T-helper 9 cell (primary cell): ENCODE measurements around the gene RALY.

Experiments used
- DNase-seq: peaks from one replicate; pipeline ENCODE4 v3.0.0-alpha.2; 2020

Gene RALY

GRCh38 chr20:34083137-34083536 lies 89.4 kb downstream of the RALY start:
- no peak for DNase-seq

- DNase-seq: no peak
These were observed 90.1 kb downstream of the RALY start for GRCh38 chr20:34083781-34084180.

GRCh38 chr20:34084227-34084923 lies 90.7 kb downstream of the RALY start:
- no peak for DNase-seq

- no peak for DNase-seq
These were observed 91.9 kb downstream of the RALY start for GRCh38 chr20:34085544-34086040.

- DNase-seq: no peak
These were observed 94.8 kb downstream of the RALY start for GRCh38 chr20:34088305-34089174.

GRCh38 chr20:34089175-34089479 lies 95.4 kb downstream of the RALY start:
- DNase-seq: no peak

- DNase-seq: no peak
These were observed 96.1 kb downstream of the RALY start for GRCh38 chr20:34089655-34090345.

- no peak for DNase-seq
These were observed 96.9 kb downstream of the RALY start for GRCh38 chr20:34090645-34091044.

- no peak for DNase-seq
These were observed 98.0 kb downstream of the RALY start for GRCh38 chr20:34091637-34092200.

GRCh38 chr20:34093895-34094294 lies 100.2 kb downstream of the RALY start:
- no peak for DNase-seq

GRCh38 chr20:34095825-34096224 lies 102.1 kb downstream of the RALY start:
- DNase-seq: no peak

GRCh38 chr20:34096699-34097444 lies 103.2 kb downstream of the RALY start:
- no peak for DNase-seq

- DNase-seq: no peak
These were observed 104.9 kb downstream of the RALY start for GRCh38 chr20:34098570-34098969.

GRCh38 chr20:34099675-34100074 lies 106.0 kb downstream of the RALY start:
- DNase-seq: no peak

GRCh38 chr20:34100576-34100975 lies 106.9 kb downstream of the RALY start:
- no peak for DNase-seq

GRCh38 chr20:34102342-34102741 lies 108.6 kb downstream of the RALY start:
- DNase-seq: no peak

GRCh38 chr20:34104059-34104458 lies 110.3 kb downstream of the RALY start:
- DNase-seq: no peak

- no peak for DNase-seq
These were observed 112.4 kb downstream of the RALY start for GRCh38 chr20:34105978-34106675.

- no peak for DNase-seq
These were observed 115.0 kb downstream of the RALY start for GRCh38 chr20:34108616-34109174.

- no peak for DNase-seq
These were observed 115.7 kb downstream of the RALY start for GRCh38 chr20:34109442-34109841.

GRCh38 chr20:34110025-34110744 lies 116.5 kb downstream of the RALY start:
- DNase-seq: no peak
